ENCODE measurements around the gene RFT1. TPM values are rescaled to one million over a fixed set of nuclear protein-coding genes. Genes with fewer than 3 reads are reported as not detected.
A peak's percentile ranks its signal among the peaks of the same experiment; 100 is the strongest.

RFT1 gene
- polyA plus RNA-seq, 3 donors: 8.2 to 34.9 (median 25.6) TPM

DNA sequence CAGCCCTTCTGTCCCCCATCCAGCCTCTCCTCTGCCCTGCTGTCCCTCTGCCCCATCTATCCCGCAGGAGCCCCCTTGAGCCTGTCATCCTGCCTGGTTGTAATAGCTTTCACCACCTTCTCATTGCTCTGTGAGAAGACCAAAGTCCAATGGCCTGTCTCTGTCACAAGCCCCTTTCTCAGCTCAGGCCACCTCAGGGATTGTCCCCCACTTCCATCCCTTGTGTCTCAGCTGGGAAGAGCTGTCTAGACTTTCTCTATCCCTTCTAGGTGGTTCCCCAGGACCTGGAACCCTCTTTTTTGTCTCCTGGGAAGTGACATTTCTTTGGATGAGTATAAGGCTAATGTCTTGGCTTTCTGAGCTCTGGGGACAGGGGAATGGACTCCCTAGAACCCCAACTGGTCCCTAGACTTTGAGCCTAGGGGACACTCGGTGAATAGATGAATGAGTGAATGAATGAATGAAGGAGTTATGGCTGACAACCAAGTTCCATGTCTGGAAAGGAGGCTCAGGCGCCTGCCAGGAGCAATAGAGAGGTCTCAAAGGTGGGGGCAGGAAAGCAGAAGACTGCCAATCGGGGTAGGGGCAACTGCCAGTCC is 29.9 kb upstream of the RFT1 start:
- H3K27me3 Mint-ChIP-seq (ENCODE audit: low read depth in 3 of 3): peaks cover 10 to 21% (median 13%) of the 10 kb centered on the region in 3 donors
- Histone ChIP-seq H3K4me1 (ENCODE audit: control insufficient read depth in 1 of 2, insufficient read depth in 2 of 2, low read length in 2 of 2) (peaks cover 70 to 77% of the 10 kb centered on the region in 2 donors), H3K27ac (ENCODE audit: low read depth in 1 of 2, low read length in 2 of 2) (peak overlapping the region; percentile 47 to 93), H3K4me3 (replicated peaks in 1 of 3; ENCODE audit: low read depth in 2 of 3, low read length in 3 of 3) (peak overlapping the region; percentile 49 to 93 (median 65)), H3K36me3 (replicated peaks in 1 of 2; ENCODE audit: control insufficient read depth in 1 of 2, insufficient read depth in 2 of 2, low read length in 2 of 2) (peaks cover 6 to 7% of the 10 kb centered on the region in 2 donors), H3K79me2 (ENCODE audit: insufficient read depth, low read length) (peaks cover 61% of the 10 kb centered on the region), H4K20me1 (ENCODE audit: insufficient read depth, low read length) (peaks cover 49% of the 10 kb centered on the region), H3K9me3 (replicated peaks in 1 of 2; ENCODE audit: control insufficient read depth in 1 of 2, insufficient read depth in 1 of 2, low read length in 2 of 2) (no peaks in the 10 kb centered on the region), H3K27me3 (ENCODE audit: control insufficient read depth in 2 of 2, insufficient read depth in 2 of 2, low read length in 2 of 2) (peaks cover 0 to 14% of the 10 kb centered on the region in 2 donors), H3K9ac (ENCODE audit: insufficient read depth, low read length, poor library complexity, severe bottlenecking) (peak overlapping the region; percentile 87), H3K4me2 (replicated peaks; ENCODE audit: extremely low read depth, low read length, poor library complexity, severe bottlenecking) (peak overlapping the region; percentile 99), H2AFZ (ENCODE audit: insufficient read depth, low read depth, low read length, poor library complexity, severe bottlenecking) (peak overlapping the region; percentile 64)
- H3K4me3 Mint-ChIP-seq: peak overlapping the region; percentile 82
- intact Hi-C loops (cut with micrococcal nuclease): loop anchor here (5.0 to 10.0 kb wide), 3 partner anchors 38 to 97 kb away; partner anchors contain the start of gene TKT (in 1 of the 2)
- 10% methylated on average over 2 of the region's 4 CpGs for WGBS (ENCODE audit: insufficient coverage)
- peak overlapping the region; percentile 86 to 94 (median 90) for H3K27ac Mint-ChIP-seq
- H3K4me1 Mint-ChIP-seq: peaks cover 71% of the 10 kb centered on the region
- no peak for DNase-seq
- peaks cover 0 to 3% (median 0%) of the 10 kb centered on the region in 7 donors for H3K9me3 Mint-ChIP-seq
- H3K36me3 Mint-ChIP-seq: peaks cover 11 to 16% of the 10 kb centered on the region in 2 donors
- TF ChIP-seq CTCF (IDR thresholded peaks at IDR 0.05): peak; percentile 69

GRCh38 chr3:53159156-53160060 is 29.2 kb upstream of the RFT1 start:
- Histone ChIP-seq H3K36me3 (replicated peaks in 1 of 2; ENCODE audit: control insufficient read depth in 1 of 2, insufficient read depth in 2 of 2, low read length in 2 of 2) (peaks cover under 1 to 5% of the 10 kb centered on the region in 2 donors), H3K4me1 (ENCODE audit: control insufficient read depth in 1 of 2, insufficient read depth in 2 of 2, low read length in 2 of 2) (peaks cover 63 to 70% of the 10 kb centered on the region in 2 donors), H3K27ac (ENCODE audit: low read depth in 1 of 2, low read length in 2 of 2) (peak overlapping the region; percentile 2 to 6), H3K4me3 (replicated peaks in 1 of 3; ENCODE audit: low read depth in 2 of 3, low read length in 3 of 3) (peak overlapping the region in 1 of 3 experiments; percentile 93), H3K4me2 (replicated peaks; ENCODE audit: extremely low read depth, low read length, poor library complexity, severe bottlenecking) (peak overlapping the region; percentile 99), H3K27me3 (ENCODE audit: control insufficient read depth in 2 of 2, insufficient read depth in 2 of 2, low read length in 2 of 2) (peaks cover 0 to 14% of the 10 kb centered on the region in 2 donors), H2AFZ (ENCODE audit: insufficient read depth, low read depth, low read length, poor library complexity, severe bottlenecking) (no peak overlapping the region), H3K9ac (ENCODE audit: insufficient read depth, low read length, poor library complexity, severe bottlenecking) (no peak overlapping the region), H3K9me3 (replicated peaks in 1 of 2; ENCODE audit: control insufficient read depth in 1 of 2, insufficient read depth in 1 of 2, low read length in 2 of 2) (no peaks in the 10 kb centered on the region), H3K79me2 (ENCODE audit: insufficient read depth, low read length) (peaks cover 53% of the 10 kb centered on the region), H4K20me1 (ENCODE audit: insufficient read depth, low read length) (peaks cover 42% of the 10 kb centered on the region)
- Mint-ChIP-seq H3K36me3 (peaks cover 9 to 13% of the 10 kb centered on the region in 2 donors), H3K4me1 (peaks cover 64% of the 10 kb centered on the region), H3K27me3 (ENCODE audit: low read depth in 3 of 3) (peaks cover 10 to 22% (median 13%) of the 10 kb centered on the region in 3 donors), H3K4me3 (peak overlapping the region; percentile 38 to 59), H3K27ac (peak overlapping the region; percentile 49 to 94 (median 90)), H3K9me3 (peaks cover 0 to 3% (median 0%) of the 10 kb centered on the region in 7 donors)
- TF ChIP-seq CTCF (IDR thresholded peaks at IDR 0.05): no peak
- DNase-seq: peak in 2 of 3 donors; percentile 50 to 53
- WGBS (ENCODE audit: insufficient coverage): 43% methylated on average over 6 of the region's 9 CpGs
- intact Hi-C loops (cut with micrococcal nuclease): loop anchor here (2.0 to 10.0 kb wide), 4 partner anchors 17 to 98 kb away; partner anchors contain the start of gene TKT (in 1 of the 2)

Data from CD14-positive monocyte (primary cell).